Fibroblast of mammary gland (primary cell): ENCODE measurements around the gene ATXN1.

ENCODE experiments used
- DNase-seq: peaks from one replicate; pipeline ENCODE4 v3.0.0-alpha.2; 2010; ENCODE audit warnings: low read depth
- H3K4me3 ChIP-seq: 2 replicates; pipeline ENCODE4 v1.5.1; 2011; ENCODE audit warnings: low read depth, mild to moderate bottlenecking, low read length, moderate library complexity; ENCODE audit not compliant: control insufficient read depth
- CTCF ChIP-seq: conservative IDR thresholded peaks from 2 replicates; pipeline ENCODE4 v1.5.1; 2011; ENCODE audit warnings: low read depth, low read length, inconsistent platforms; ENCODE audit not compliant: control insufficient read depth, insufficient read depth

The ATXN1 gene

GRCh38 chr6:16336911-16337294 lies 424.4 kb downstream of the ATXN1 start:
- no peak for TF ChIP-seq CTCF
- H3K4me3 ChIP-seq, result no peak overlapping the region
- no peak for DNase-seq

DNA sequence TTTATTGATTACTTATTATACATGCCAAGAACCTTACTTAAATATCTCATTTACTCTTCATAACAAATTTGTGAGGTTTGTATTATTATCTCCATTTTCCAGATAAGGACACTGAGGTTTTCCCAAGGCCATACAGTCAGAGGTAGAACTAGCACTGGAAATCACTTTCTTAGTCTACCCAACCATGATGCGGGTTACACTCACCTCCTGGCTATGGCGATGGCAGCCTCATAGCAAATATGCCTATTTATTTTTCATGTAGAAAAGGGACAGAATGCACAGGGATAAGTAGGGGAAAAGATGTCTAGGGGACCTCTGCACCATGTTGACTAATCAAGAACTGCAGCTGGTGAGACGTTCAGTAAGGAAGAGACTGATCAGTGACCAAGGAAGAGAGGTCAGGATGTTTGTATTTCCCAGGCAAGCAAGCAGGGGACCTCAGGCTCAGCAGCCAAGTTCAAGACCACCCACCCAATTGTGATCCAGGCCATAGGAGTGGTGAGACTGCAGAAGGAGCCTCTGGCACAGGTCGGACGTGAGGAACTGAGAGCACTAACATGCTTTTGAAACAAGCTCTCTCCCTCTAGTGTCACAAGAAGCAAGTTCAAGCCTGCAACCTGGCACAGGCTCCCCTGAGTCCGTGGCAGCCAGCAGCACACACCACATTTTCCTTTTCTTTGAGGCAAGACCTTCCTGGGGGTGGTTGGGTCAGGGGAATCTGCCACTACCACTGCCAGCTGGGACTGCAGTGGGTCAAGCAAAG lies 425.0 kb downstream of the ATXN1 start:
- DNase-seq, result no peak
- TF ChIP-seq CTCF, result no peak
- no peak overlapping the region for H3K4me3 ChIP-seq

DNA sequence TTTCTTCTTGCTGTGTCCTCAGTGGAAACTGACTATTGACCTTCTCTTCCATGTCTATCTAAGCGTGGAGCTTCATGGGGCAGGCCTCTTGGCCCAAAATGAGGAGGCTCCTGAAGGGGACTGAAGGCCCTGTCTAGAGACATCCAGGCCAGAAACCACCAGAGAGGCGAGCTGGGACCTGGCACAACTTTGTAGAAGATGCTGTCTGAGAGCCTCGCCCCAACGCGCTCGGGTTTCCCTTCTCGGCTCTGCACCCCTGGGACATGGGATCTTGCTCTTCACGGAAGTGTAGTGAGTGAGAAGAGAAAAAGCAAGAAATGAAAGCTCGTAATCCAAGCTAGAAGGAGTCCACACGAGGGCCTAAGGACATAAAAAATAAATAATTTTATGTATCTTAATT lies 426.1 kb downstream of the ATXN1 start:
- DNase-seq, result no peak
- TF ChIP-seq CTCF, result no peak
- no peak overlapping the region for H3K4me3 ChIP-seq

- no peak for TF ChIP-seq CTCF
- DNase-seq, result peak; percentile 97
- no peak overlapping the region for H3K4me3 ChIP-seq
Measured at GRCh38 chr6:16334671-16335070, 426.6 kb downstream of the ATXN1 start.

GRCh38 chr6:16333580-16333979 lies 427.7 kb downstream of the ATXN1 start:
- DNase-seq, result peak; percentile 73
- H3K4me3 ChIP-seq, result no peak overlapping the region
- TF ChIP-seq CTCF, result no peak

DNA sequence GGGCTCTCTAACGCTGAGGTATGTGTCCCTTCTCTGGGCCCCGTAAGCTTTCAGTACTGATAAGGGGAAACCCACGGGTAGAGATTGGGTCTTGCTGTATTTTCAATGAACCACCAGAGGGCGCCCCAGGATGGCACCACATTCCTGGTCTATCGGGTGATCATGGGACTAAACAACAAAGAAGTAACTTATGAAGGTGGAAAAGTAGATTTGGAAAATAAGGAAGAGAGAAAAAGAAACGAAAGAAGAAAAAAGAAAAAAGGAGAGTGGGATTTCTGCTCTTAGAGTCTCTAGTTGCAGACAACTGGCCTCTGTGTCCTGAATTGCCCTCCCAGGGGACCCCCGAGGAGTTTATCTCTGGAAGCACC lies 429.1 kb downstream of the ATXN1 start:
- peak; percentile 74 for DNase-seq
- H3K4me3 ChIP-seq, result no peak overlapping the region
- peak; percentile 78 for TF ChIP-seq CTCF

- peak; percentile 84 for DNase-seq
- TF ChIP-seq CTCF, result peak; percentile 98
- no peak overlapping the region for H3K4me3 ChIP-seq
Measured at GRCh38 chr6:16331384-16332174, 429.7 kb downstream of the ATXN1 start.
